ENCODE measurements around the gene ITM2A.

ITM2A gene

GRCh38 chrX:79366873-79367749, at the start of gene ITM2A:
Gene ITM2A (minus strand): TSS chrX:79367334. CDS start chrX:79367215, 119 bp downstream.
- DNase-seq: peak; percentile 26

DNA sequence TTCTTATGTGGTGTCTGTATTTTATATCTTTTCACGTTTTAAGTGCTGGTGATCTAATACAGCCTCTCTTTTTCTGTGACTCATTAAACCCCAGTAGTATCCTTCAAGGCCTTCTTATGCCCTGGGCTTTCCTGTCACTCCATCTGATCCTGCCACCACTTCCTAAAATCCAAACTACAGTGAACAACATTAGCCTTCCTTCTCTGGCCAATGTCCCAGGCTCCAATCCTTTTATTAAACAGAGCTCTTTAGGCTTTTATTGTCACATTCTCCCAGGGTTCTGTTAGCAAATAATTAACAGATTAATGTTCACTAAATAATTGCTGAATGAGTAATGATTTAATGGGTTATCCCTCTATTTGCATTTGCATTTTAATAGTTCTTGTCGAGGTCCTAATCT, 47.9 kb upstream of the ITM2A start:
- no peak for DNase-seq

GRCh38 chrX:79413963-79414362, 46.8 kb upstream of the ITM2A start:
- DNase-seq: no peak

DNA sequence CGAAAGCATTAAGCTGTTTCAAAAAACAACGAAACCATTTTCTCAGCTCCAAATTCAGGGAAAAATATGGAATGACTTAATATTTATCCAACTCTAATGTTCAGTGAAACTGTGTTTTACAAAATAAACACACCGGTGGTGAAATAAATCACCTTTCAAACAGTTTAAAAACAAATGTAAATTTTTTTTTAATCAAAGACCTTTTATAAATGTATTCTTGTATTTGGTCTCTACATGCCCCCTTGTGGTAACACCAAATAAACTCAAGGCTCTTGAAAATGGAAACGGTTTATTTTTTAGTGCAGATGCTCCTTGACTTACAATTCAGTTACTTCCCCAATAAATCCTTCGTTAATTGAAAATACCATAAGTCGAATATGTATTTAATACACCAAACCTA, 45.8 kb upstream of the ITM2A start:
- DNase-seq: no peak

GRCh38 chrX:79412166-79412565, 45.0 kb upstream of the ITM2A start:
- no peak for DNase-seq

DNA sequence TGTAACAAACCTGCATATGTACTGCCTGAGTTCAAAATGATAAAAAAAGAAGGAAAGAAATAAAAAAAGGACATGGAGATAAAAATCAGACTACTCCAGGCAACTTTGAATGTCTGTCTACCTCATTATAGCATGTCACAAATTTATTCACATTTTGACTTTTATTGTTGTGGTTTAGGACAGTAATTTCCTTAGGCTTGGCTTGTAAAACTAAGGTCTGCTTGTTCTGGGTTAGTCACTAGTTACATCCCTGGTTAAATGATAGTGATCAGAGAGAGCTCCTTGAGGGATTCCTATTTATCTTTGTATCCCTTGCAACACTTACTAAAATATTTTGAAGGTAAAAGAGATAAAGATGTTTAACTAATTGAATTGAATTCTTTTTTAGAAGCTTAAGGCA, 42.5 kb upstream of the ITM2A start:
- DNase-seq: no peak

DNA sequence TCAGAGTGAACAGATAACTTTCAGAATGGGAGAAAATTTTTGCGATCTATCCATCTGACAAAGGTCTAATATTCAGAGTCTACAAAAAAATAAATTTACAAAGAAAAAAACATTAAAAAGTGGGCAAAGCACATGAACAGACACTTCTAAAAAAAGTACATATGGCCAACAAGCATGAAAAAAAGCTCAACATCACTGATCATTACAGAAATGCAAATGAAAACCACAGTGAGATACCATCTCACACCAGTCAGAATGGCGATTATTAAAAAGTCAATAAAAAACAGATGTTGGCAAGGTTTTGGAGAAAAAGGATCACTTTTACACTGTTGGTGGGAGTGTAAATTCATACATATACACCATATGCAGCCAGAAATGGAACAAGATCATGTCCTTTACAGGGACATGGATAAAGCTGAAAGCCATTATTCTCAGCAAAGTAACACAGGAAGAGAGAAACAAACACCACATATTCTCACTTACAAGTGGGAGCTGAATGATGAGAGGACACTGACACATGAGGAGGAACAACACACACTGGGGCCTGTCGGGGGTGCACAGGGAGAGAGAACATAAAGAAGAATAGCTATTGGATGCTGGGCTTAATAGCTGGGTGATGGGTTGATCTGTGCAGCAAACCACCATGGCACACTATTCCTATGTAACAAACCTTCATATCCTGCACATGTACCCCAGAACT, 41.6 kb upstream of the ITM2A start:
- no peak for DNase-seq

DNA sequence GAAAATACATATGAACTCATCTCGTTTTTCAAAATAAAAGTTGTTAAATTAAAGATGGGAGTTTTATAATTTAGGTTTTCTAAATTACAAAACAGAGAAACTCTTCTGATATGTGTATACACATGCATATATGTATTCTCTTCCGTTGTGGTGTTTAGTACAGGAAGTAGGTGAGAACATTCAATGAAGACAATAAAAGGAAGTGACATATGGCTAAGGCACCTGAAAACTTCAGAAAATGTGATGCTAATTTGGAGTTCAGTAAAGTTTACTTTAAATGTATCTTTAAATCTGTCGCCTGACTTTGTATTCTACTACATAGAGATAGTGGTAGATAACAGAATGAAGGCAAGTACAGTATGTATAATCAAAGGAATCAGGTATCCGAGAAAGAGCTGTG, 33.5 kb upstream of the ITM2A start:
- no peak for DNase-seq

DNA sequence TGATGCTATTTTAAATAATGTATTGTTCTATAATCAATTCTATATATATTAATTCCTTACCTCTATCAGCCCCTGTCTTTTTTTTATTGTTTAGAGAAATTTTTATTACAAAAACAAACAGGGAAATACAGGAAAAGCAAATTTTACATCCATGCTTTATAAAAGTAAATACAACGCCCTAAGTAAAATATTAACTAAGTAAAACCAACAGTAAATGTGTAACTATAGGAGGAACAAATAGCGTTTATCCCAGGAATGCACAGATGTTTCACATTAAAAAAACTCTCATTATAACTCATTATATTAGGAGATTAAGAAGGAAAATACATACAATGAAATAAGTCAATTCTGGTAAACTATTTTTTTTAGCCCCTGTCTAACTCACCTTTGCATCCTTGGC, 8.2 kb upstream of the ITM2A start:
- DNase-seq: no peak

GRCh38 chrX:79371640-79372039, 4.5 kb upstream of the ITM2A start:
- DNase-seq: no peak

DNA sequence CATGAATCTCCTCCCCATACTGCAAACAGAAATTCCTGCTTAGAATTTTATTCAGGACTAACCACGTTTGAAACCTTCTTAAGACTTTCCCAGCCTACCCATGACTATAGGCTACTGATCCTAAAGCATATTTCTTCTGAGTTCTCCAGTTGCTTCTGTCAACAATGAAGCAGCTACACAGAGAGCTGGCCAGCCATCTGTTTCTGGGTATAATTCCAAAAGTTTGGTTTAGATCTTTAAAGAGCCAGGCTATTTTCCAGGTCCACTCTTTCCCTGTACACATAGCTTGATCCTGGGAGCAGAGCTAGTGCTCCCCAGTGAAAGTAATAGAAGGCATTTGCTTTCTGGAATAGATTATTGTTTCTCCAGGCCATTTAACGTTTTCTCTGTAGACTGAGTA, 4.0 kb upstream of the ITM2A start:
- no peak for DNase-seq

DNA sequence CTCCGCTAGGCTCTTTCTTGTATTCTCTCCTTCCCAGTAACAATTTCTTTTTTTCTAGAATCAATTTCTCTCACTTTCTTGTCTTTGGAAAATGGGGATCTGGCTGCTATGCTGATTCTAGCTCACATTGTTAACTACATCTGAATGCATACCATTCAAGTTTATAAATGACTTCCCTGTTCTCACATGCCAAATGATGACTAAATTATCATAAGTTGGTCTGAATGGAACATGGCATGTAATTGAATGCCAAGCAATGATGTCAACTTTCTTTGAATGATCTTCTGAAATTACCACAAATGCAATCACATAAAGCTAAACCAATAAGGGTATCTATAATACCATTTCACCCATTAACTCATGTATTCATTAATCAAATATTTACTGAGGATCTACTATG, 2.7 kb upstream of the ITM2A start:
- DNase-seq: no peak

DNA sequence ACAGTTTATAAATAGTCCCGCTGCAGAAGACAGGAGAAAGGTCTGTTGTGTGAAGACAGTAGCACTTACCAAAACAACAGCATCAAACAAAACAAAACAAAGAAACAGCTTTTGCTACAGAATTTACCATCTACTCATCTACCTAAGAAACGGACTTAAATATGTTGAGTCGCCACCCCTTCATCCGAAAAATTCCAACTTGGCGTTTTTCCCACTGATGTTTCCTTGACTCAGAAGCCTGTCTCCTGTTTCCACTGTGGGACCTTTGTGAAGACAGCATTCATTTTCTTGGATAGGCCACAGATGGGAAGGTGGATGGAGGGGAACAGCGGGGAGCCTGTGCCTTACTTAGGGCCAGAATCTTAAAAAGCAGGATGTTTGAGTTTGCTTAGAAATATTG, 1.3 kb upstream of the ITM2A start:
- DNase-seq: no peak

- no peak for DNase-seq
These were observed 773 bp upstream of the ITM2A start for GRCh38 chrX:79367907-79368306.

DNA sequence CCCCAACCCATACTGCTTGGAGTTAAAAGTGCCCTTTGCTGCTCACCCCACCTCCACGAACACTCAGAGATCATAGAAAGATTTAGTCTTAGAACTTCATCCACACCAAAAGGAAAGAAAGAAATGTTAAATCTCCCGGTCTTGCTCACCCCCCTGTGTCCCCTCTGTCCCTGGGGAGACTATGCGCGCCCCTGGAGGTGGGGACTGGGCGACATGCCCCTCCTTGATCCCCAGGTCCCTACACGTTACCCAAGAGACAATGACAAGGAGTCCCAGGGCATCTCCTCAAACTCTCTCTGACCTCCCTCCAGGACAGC, 620 bp downstream of the ITM2A start:
- DNase-seq: no peak

DNA sequence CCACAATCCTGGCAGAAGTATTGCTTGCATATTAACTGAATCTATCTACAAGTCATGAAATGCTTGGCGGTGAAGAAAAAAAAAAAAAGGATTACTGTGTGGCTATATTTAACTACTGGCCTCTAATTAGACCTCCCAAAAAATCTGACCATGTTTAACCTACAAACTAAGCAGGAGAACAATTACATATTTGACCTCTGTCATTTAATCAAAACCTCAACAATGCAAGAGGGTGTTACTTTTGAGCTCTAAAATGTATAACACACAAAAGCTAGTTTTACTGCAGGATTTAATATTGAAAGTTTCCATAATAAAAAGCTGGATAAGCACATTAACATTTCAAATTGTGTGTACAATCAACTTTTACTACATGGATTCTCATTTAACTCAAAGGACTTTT, 1.5 kb downstream of the ITM2A start:
- no peak for DNase-seq

DNA sequence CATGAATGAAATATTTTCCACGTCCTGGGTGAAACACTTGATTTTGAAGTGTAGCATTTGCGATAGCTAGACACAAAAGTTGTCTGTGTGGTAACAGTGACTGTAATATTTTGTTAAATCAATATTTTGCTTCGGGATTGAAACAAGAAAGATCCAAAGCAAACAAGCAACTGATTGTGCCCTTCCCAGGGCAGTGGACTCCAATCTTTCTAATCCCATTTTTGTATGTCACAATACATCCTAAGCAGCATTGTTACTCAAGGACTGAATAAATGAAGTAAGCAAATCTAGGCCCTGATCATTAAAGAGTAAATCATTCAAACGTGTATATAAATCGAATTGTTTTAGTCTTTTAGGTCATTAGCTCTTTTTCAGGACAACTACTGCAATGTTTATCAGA, 2.8 kb downstream of the ITM2A start:
- DNase-seq: no peak

DNA sequence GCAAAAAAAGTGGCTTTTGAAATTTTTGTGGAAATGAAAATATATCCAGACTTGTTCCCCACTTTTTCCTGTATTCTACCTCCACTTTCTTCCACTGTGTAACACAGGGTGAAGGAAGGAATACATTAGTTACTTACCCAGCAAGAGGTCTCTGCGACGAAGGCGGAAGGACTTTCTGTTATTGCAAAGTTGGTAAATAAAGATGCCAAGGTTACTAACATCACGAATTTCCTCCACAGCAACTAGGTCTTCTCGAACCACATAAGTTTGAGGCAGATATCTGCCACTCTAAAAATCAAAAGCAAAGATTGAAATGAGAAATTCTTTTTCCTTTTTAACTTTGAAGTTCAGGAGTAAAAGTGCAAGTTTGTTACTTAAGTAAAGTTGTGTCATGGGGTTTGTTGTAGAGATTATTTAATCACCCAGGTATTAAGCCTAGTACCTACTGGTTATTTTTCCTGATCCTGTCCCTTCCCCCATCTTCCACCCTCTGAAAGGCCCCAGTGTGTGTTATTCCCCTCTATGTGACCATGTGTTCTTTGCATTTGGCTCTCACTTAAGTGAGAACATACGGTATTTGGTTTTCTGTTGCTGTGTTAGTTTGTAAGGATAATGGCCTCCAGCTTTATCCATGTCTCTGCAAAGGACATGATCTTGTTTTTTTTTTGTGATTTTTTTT, 5.8 kb downstream of the ITM2A start:
- DNase-seq: no peak

GRCh38 chrX:79336869-79337815, 30.0 kb downstream of the ITM2A start:
- DNase-seq: no peak

- no peak for DNase-seq
These were observed 37.1 kb downstream of the ITM2A start for GRCh38 chrX:79330022-79330421.

DNA sequence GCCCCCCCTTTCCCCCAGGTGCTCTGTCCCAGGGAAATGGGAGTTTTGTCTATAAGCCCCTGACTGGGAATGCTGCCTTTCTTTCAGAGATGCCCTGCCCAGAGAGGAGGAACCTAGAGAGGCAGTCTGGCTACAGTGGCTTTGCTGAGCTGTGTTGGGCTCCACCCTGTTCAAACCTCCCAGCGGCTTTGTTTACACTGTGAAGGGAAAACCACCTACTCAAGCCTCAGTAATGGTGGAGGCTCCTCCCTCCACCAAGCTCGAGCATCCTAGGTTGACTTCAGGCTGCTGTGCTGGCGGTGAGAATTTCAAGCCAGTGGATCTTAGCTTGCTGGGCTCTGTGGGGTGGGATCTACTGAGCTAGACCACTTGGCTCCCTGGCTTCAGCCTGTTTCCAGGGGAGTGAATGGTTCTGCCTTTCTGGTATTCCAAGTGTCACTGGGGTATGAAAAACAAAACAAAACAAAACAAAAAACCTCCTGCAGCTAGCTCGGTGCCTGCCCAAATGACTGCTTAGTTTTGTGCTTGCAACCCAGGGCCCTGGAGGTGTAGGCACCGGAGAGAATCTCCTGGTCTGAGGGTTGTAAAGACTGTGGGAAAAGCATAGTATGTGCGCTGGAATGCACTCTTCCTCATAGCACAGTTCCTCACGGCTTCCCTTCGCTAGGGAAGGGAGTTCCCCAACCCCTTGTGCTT, 41.7 kb downstream of the ITM2A start:
- DNase-seq: peak; percentile 8

Measured in activated CD4-positive, alpha-beta T cell treated with anti-CD3 and anti-CD28 coated beads for 1 hour (primary cell).